ENCODE results near the gene ANKS3. TPM values are rescaled to one million over a fixed set of nuclear protein-coding genes. Genes with fewer than 3 reads are reported as not detected.

The ANKS3 gene
- total RNA-seq, 4 donors from 2014 or later = 23.3 to 47.8 (median 27.6) TPM

DNA sequence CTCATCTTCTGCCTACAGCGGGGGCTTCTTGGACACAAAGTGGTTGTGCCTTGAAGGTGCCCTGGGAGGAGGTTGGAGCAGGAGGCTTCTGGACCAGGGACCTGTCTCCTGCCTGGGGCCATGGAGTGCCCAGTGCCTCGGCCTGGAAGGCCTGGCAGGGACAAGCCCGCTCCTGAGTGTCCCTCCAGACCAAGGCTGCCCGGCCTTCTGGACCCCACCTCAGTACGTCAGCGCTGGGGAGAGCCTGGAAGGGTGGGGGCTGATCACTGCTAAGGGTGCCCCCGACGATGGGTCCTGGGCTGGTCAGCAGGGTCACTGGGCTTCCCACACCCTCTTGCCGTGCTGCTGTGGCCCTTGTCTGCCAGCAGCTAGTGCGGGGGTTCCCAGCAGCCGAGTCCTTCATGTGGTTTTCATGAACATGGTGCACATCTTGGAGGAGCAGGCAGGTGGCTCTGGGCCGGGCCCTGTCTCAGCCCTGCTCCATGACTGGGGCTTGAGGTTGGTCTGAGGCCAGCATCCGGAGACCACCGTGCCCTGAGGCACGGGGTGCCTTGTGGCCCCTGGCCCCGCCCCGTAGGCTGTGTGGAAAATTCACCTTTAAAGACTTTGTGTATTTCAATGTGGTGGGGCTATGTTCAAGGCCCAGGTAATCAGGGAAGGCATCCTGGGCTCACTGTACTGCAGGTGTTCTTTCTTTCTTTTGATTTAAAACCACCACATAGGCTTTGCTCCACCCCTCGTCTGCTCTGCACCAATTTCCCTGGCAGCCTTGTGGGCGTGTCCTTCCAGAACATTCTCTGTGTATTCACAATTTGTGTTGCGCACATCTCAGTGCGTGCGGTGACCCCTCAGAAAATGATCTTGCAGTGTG, 87.1 kb downstream of the ANKS3 start:
- Histone ChIP-seq H3K9me3 (no peaks in the 10 kb centered on the region), H3K4me1 (no peaks in the 10 kb centered on the region), H3K4me3 (no peak overlapping the region), H3K27me3 (no peaks in the 10 kb centered on the region), H3K27ac (no peak overlapping the region), H3K36me3 (peaks cover 0 to 47% of the 10 kb centered on the region in 2 donors)
- no peak for ATAC-seq
- TF ChIP-seq, protein P1, sequence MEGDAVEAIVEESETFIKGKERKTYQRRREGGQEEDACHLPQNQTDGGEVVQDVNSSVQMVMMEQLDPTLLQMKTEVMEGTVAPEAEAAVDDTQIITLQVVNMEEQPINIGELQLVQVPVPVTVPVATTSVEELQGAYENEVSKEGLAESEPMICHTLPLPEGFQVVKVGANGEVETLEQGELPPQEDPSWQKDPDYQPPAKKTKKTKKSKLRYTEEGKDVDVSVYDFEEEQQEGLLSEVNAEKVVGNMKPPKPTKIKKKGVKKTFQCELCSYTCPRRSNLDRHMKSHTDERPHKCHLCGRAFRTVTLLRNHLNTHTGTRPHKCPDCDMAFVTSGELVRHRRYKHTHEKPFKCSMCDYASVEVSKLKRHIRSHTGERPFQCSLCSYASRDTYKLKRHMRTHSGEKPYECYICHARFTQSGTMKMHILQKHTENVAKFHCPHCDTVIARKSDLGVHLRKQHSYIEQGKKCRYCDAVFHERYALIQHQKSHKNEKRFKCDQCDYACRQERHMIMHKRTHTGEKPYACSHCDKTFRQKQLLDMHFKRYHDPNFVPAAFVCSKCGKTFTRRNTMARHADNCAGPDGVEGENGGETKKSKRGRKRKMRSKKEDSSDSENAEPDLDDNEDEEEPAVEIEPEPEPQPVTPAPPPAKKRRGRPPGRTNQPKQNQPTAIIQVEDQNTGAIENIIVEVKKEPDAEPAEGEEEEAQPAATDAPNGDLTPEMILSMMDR (IDR thresholded peaks at IDR 0.05) = no peak
- TF ChIP-seq POLR2AphosphoS5 (IDR thresholded peaks at IDR 0.05) = no peak
- no peak for TF ChIP-seq POLR2A (IDR thresholded peaks at IDR 0.05)
- TF ChIP-seq EP300 (IDR thresholded peaks at IDR 0.05) = no peak
- WGBS, 2 donors (ENCODE audit: low coverage in 1 of 2) = 60 to 89% methylated on average over 1 to 5 of the region's 22 CpGs

Small RNAs within 50 kb of the gene (small RNA-seq; reads per million reads assigned to genes)
- gene MIR6769A = 0 reads per million in 4 donors
- 0 reads per million in 4 donors for gene RF00017

Other genes starting within 250 kb of the ANKS3 start
- gene CDIP1, start 195.5 kb downstream of the ANKS3 start, total RNA-seq = 10 to 100 TPM; 13.2 to 31.5 (median 18.7) TPM
- gene C16orf96, start 177.9 kb downstream of the ANKS3 start, total RNA-seq = under 1 TPM in 1 of 4 donors, not detected in 3; 0.40 TPM
- gene UBALD1, start 119.4 kb downstream of the ANKS3 start, total RNA-seq = 10 to 100 TPM in 3 of 4 donors, 1 to 10 TPM in 1; 5.9 to 24.0 (median 14.3) TPM
- gene MGRN1, start 109.4 kb downstream of the ANKS3 start, total RNA-seq = 10 to 100 TPM; 29.2 to 67.0 (median 40.5) TPM
- 10 to 100 TPM; 14.8 to 26.3 (median 21.4) TPM for gene NUDT16L1, start 40.7 kb downstream of the ANKS3 start, total RNA-seq
- under 1 TPM; 0.54 to 0.89 (median 0.65) TPM for gene DNAAF8, start 266 bp upstream of the ANKS3 start, total RNA-seq
- 10 to 100 TPM; 12.6 to 15.8 (median 13.8) TPM for gene ZNF500, start 32.9 kb upstream of the ANKS3 start, total RNA-seq
- gene SEPTIN12, start 54.1 kb upstream of the ANKS3 start, total RNA-seq = not detected
- not detected for gene SMIM22, start 61.1 kb upstream of the ANKS3 start, total RNA-seq
- gene ROGDI, start 68.4 kb upstream of the ANKS3 start, total RNA-seq = 10 to 100 TPM; 37.6 to 85.9 (median 62.6) TPM
- 100 to 1,000 TPM in 2 of 4 donors, 10 to 100 TPM in 2; 86.0 to 129 (median 97.0) TPM for gene GLYR1, start 113.0 kb upstream of the ANKS3 start, total RNA-seq
- gene UBN1, start 113.2 kb upstream of the ANKS3 start, total RNA-seq = 10 to 100 TPM; 22.8 to 46.2 (median 28.0) TPM
- 10 to 100 TPM; 53.7 to 82.5 (median 76.5) TPM for gene PPL, start 202.9 kb upstream of the ANKS3 start, total RNA-seq
- gene SEC14L5, start 224.1 kb upstream of the ANKS3 start, total RNA-seq = 1 to 10 TPM in 1 of 4 donors, under 1 TPM in 3; 0.16 to 1.3 (median 0.75) TPM